Measurements from ENCODE around the gene HOXC13. TPM values are rescaled to one million over a fixed set of nuclear protein-coding genes. Genes with fewer than 3 reads are reported as not detected.

HOXC13 gene
- total and polyA plus RNA-seq, 4 donors = not detected

DNA sequence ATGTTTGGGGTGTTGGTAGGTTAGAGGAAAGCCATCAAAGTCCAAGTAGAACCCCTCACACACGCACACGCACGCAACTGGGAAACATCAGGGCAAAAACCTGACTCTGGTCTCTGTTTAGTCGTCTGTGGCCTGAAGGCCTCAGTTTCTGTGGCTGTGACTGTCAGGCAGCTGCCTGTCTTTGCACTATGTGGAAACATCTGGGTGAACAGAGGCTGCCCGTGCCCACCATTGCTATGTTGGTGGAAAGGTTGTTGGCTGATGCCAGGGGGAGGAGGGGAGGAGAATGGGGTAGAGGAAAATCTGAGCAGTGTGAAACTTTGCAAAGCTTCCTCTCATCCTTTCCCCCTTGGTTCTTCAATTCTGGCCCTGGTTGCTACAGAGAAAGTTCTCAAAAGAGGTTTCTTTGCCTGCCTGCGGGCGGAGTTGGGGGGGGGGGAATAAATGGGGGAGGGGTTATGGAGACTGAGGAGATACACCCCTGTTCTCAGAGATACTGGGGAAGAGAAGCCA, 53.8 kb downstream of the HOXC13 start:
- TF ChIP-seq CTCF (IDR thresholded peaks at IDR 0.05; ENCODE audit: control extremely low read depth, extremely low read depth) = no peak
- ATAC-seq (ENCODE audit: insufficient read depth, low FRiP score) (no peak), DNase-seq (no peak)
- Histone ChIP-seq H3K4me1 (ENCODE audit: control insufficient read depth in 5 of 5, insufficient read depth in 5 of 5, low read length in 5 of 5) (peaks cover 0 to 15% (median 0%) of the 10 kb centered on the region in 5 donors), H3K4me3 (no peak overlapping the region), H3K36me3 (ENCODE audit: control insufficient read depth in 4 of 4, insufficient read depth in 4 of 4, low read length in 4 of 4) (no peaks in the 10 kb centered on the region), H3K9ac (ENCODE audit: insufficient read depth in 1 of 2, low read length in 2 of 2) (no peak overlapping the region), H3K27ac (ENCODE audit: low read depth in 1 of 2, low read length in 1 of 2) (no peak overlapping the region), H3K27me3 (ENCODE audit: control insufficient read depth in 3 of 3, insufficient read depth in 3 of 3, low read length in 2 of 3) (peaks cover 6 to 100% (median 90%) of the 10 kb centered on the region in 3 donors), H3K9me3 (ENCODE audit: control insufficient read depth in 4 of 4, insufficient read depth in 3 of 4, low read length in 3 of 4) (peaks cover 0 to 8% (median 0%) of the 10 kb centered on the region in 4 donors)
- 21 to 37% methylated on average over 7 of the region's 7 CpGs for WGBS, 2 donors

GRCh38 chr12:53993162-53994008, 54.8 kb downstream of the HOXC13 start:
- H3K27me3 ChIP-seq (ENCODE audit: control insufficient read depth in 3 of 3, insufficient read depth in 3 of 3, low read length in 2 of 3) = peaks cover 4 to 100% (median 88%) of the 10 kb centered on the region in 3 donors
- H3K36me3 ChIP-seq (ENCODE audit: control insufficient read depth in 4 of 4, insufficient read depth in 4 of 4, low read length in 4 of 4) = no peaks in the 10 kb centered on the region
- WGBS, 2 donors = 28 to 31% methylated on average over 18 of the region's 18 CpGs
- DNase-seq (no peak), ATAC-seq (ENCODE audit: insufficient read depth, low FRiP score) (no peak)
- H3K27ac ChIP-seq (ENCODE audit: low read depth in 1 of 2, low read length in 1 of 2) = no peak overlapping the region
- no peak overlapping the region for H3K9ac ChIP-seq (ENCODE audit: insufficient read depth in 1 of 2, low read length in 2 of 2)
- peaks cover 0 to 8% (median 0%) of the 10 kb centered on the region in 4 donors for H3K9me3 ChIP-seq (ENCODE audit: control insufficient read depth in 4 of 4, insufficient read depth in 3 of 4, low read length in 3 of 4)
- no peak for TF ChIP-seq CTCF (IDR thresholded peaks at IDR 0.05; ENCODE audit: control extremely low read depth, extremely low read depth)
- H3K4me1 ChIP-seq (ENCODE audit: control insufficient read depth in 5 of 5, insufficient read depth in 5 of 5, low read length in 5 of 5) = peaks cover 0 to 15% (median 0%) of the 10 kb centered on the region in 5 donors
- no peak overlapping the region for H3K4me3 ChIP-seq

GRCh38 chr12:53994009-53994263, 55.3 kb downstream of the HOXC13 start:
- TF ChIP-seq CTCF (IDR thresholded peaks at IDR 0.05; ENCODE audit: control extremely low read depth, extremely low read depth) = no peak
- Histone ChIP-seq H3K4me3 (no peak overlapping the region), H3K27ac (ENCODE audit: low read depth in 1 of 2, low read length in 1 of 2) (no peak overlapping the region), H3K27me3 (ENCODE audit: control insufficient read depth in 3 of 3, insufficient read depth in 3 of 3, low read length in 2 of 3) (peaks cover 0 to 100% (median 88%) of the 10 kb centered on the region in 3 donors), H3K9me3 (ENCODE audit: control insufficient read depth in 4 of 4, insufficient read depth in 3 of 4, low read length in 3 of 4) (peaks cover 0 to 8% (median 0%) of the 10 kb centered on the region in 4 donors), H3K4me1 (ENCODE audit: control insufficient read depth in 5 of 5, insufficient read depth in 5 of 5, low read length in 5 of 5) (peaks cover 0 to 15% (median 0%) of the 10 kb centered on the region in 5 donors), H3K36me3 (ENCODE audit: control insufficient read depth in 4 of 4, insufficient read depth in 4 of 4, low read length in 4 of 4) (no peaks in the 10 kb centered on the region), H3K9ac (ENCODE audit: insufficient read depth in 1 of 2, low read length in 2 of 2) (no peak overlapping the region)
- no peak for DNase-seq
- no peak for ATAC-seq (ENCODE audit: insufficient read depth, low FRiP score)
- 5 to 8% methylated on average over 19 of the region's 19 CpGs for WGBS, 2 donors
